ENCODE measurements around the gene THG1L.

- no peak for TF ChIP-seq POLR2A (IDR thresholded peaks at IDR 0.05)
- no peak for TF ChIP-seq CTCF (IDR thresholded peaks at IDR 0.05)
Measured at GRCh38 chr5:157714596-157714864, 16.7 kb upstream of the THG1L start.
